ENCODE measurements around the gene CHI3L1.

DNA sequence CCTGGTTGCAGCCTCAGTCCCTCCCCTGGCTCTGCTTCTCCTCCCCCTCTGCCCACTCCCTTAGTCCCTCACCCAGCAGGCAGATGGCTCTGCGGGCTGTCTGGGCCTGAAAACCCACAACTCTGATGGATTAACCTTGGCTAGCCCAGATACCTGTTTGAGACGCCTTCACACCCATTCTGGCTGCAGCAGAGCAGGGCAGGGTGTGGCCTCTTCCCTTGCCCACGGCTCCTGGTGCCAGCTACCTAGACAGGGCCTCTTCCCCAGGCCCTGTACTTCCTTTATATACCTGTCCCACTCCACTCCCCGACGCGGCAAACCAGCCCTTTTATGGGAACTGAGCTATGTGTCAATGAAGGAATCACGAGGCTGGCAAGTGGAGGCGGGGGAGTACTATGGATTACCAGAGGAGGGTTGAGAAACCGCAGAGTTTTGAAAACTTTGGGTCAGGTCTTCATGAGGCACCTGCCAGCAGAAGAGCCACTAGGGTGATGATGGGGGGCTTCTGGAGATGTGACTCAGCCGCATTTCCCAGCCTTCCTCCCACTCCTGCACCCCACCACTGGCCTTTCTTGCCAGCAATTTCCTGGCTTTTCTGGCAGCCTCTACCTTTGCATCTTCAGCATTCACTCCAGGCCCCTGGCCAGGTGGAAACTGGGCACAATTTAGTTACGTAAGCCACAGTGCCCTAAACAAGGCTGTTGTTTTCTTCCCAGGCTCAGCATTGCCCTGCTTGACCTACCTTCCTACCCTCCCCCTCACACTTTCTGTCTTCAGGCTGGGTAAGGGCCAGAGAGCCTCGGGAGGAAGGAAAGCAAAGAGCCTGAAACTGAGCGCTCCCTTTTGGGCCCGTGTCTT lies at the start of gene CHI3L1:
- TF ChIP-seq, protein P1, sequence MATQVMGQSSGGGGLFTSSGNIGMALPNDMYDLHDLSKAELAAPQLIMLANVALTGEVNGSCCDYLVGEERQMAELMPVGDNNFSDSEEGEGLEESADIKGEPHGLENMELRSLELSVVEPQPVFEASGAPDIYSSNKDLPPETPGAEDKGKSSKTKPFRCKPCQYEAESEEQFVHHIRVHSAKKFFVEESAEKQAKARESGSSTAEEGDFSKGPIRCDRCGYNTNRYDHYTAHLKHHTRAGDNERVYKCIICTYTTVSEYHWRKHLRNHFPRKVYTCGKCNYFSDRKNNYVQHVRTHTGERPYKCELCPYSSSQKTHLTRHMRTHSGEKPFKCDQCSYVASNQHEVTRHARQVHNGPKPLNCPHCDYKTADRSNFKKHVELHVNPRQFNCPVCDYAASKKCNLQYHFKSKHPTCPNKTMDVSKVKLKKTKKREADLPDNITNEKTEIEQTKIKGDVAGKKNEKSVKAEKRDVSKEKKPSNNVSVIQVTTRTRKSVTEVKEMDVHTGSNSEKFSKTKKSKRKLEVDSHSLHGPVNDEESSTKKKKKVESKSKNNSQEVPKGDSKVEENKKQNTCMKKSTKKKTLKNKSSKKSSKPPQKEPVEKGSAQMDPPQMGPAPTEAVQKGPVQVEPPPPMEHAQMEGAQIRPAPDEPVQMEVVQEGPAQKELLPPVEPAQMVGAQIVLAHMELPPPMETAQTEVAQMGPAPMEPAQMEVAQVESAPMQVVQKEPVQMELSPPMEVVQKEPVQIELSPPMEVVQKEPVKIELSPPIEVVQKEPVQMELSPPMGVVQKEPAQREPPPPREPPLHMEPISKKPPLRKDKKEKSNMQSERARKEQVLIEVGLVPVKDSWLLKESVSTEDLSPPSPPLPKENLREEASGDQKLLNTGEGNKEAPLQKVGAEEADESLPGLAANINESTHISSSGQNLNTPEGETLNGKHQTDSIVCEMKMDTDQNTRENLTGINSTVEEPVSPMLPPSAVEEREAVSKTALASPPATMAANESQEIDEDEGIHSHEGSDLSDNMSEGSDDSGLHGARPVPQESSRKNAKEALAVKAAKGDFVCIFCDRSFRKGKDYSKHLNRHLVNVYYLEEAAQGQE (IDR thresholded peaks at IDR 0.05; ENCODE audit: low read depth, low read length), result no peak
- TF ChIP-seq E2F4 (IDR thresholded peaks at IDR 0.05; ENCODE audit: low read depth, low read length), result no peak
- TF ChIP-seq SUZ12 (IDR thresholded peaks at IDR 0.05; ENCODE audit: unreplicated experiment), result no peak
- no peak for TF ChIP-seq JUND (IDR thresholded peaks at IDR 0.05; ENCODE audit: low read depth, low read length)
- no peak for TF ChIP-seq POLR2AphosphoS2 (IDR thresholded peaks at IDR 0.05; ENCODE audit: low read depth, low read length)
- TF ChIP-seq FOS (IDR thresholded peaks at IDR 0.05; ENCODE audit: borderline replicate concordance, extremely low read depth, insufficient read length), result no peak
- no peak for TF ChIP-seq POLR2A (IDR thresholded peaks at IDR 0.05; ENCODE audit: low read depth, low read length)

All from GM12878 (cell line).